HUES64 (cell line): ENCODE data around the gene SELENOM.

Source experiments
- H3K27ac ChIP-seq: 2 replicates; pipeline ENCODE4 v1.7.0; 2013; ENCODE audit warnings: low read depth, low read length, inconsistent platforms
- H3K27me3 ChIP-seq: 2 replicates; pipeline ENCODE4 v1.6.1; 2013; ENCODE audit warnings: mild to moderate bottlenecking, low read length; ENCODE audit not compliant: insufficient read depth
- H3K36me3 ChIP-seq: 2 replicates; pipeline ENCODE4 v1.6.1; 2013; ENCODE audit warnings: mild to moderate bottlenecking, low read length; ENCODE audit not compliant: insufficient read depth
- H3K4me1 ChIP-seq: 2 replicates; pipeline ENCODE4 v1.6.1; 2013; ENCODE audit warnings: mild to moderate bottlenecking, low read length, moderate library complexity; ENCODE audit not compliant: insufficient read depth
- H3K4me3 ChIP-seq: 2 replicates; pipeline ENCODE4 v1.5.1; 2013; ENCODE audit warnings: mild to moderate bottlenecking, low read length, moderate library complexity
- H3K9ac ChIP-seq: 2 replicates; pipeline ENCODE4 v1.6.1; 2013; ENCODE audit warnings: mild to moderate bottlenecking, low read depth, low read length
- H3K9me3 ChIP-seq: 2 replicates; pipeline ENCODE4 v1.6.1; 2013; ENCODE audit warnings: low read depth, low read length; ENCODE audit not compliant: insufficient read depth
- WGBS: fragments of 150-250, 120-280 bp; methylation state at CpG from one replicate; pipeline ENCODE4 v1.1.7; 2013; ENCODE audit warnings: missing lambda C conversion rate; 5-methylcytosine and 5-hydroxymethylcytosine counted together

SELENOM gene

DNA sequence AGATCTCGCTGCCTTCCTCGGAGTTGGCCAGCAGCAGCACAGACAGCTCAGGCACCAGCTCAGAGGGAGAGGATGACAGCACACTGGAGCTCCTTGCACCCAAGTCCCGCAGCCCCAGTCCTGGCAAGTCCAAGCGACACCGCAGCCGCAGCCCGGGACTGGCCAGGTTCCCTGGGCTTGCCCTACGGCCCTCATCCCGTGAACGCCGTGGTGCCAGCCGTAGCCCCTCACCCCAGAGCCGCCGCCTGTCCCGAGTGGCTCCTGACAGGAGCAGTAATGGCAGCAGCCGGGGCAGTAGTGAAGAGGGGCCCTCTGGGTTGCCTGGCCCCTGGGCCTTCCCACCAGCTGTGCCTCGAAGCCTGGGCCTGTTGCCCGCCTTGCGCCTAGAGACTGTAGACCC is 26.5 kb upstream of the SELENOM start:
- H3K4me3 ChIP-seq: no peak overlapping the region
- H3K36me3 ChIP-seq: peaks cover 44% of the 10 kb centered on the region
- no peak overlapping the region for H3K27ac ChIP-seq
- H3K9ac ChIP-seq: no peak overlapping the region
- WGBS: 95% methylated on average over 19 of the region's 19 CpGs
- no peaks in the 10 kb centered on the region for H3K9me3 ChIP-seq
- no peaks in the 10 kb centered on the region for H3K4me1 ChIP-seq
- no peaks in the 10 kb centered on the region for H3K27me3 ChIP-seq

DNA sequence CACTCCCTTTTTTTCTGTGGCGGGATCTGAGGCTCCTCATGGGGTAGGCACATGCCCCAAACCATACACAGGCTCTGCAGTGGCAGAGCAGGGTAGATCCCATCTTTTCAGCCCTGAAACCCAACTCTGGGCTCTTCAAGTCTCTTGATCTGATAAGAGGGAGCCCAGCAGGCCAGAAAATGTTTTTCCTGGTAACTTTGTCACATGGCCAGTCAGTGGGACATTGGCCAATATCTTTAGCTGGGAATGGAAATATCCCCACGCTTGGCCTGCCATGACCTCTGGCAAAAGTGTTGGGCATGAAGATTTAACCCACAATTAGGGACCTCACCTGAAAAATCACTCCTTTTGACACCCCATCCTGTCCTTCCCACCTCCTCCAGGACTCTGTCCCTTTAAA is 23.5 kb upstream of the SELENOM start:
- Histone ChIP-seq H3K9ac (no peak overlapping the region), H3K4me3 (no peak overlapping the region), H3K9me3 (no peaks in the 10 kb centered on the region), H3K27me3 (no peaks in the 10 kb centered on the region), H3K4me1 (no peaks in the 10 kb centered on the region; the same call in 1 of the 2 replicates), H3K36me3 (peaks cover 25% of the 10 kb centered on the region), H3K27ac (no peak overlapping the region)
- 93% methylated on average over 2 of the region's 2 CpGs for whole genome bisulfite sequencing

DNA sequence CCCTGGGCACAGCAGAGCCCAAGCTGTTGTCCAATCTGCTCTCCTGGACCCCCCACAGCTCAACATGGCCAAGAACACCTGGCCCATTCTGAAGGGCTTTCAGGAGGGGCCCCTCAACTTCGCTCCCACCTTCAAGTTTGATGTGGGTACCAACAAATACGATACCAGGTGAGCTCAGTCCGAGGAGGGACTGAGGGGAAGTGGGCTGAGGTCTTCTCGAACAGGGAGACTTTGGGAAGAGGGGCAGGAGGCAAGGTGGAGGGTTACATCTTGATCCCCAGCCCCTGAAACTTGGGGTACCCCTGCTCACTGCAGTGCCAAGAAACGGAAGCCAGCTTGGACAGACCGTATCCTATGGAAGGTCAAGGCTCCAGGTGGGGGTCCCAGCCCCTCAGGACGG is 20.8 kb upstream of the SELENOM start:
- whole genome bisulfite sequencing: 95% methylated on average over 7 of the region's 7 CpGs
- Histone ChIP-seq H3K9me3 (no peaks in the 10 kb centered on the region), H3K4me3 (no peak overlapping the region), H3K27ac (no peak overlapping the region), H3K36me3 (0 out of 2 replicates have a peak, but pooled peaks cover 1% of the 10 kb centered on the region), H3K4me1 (no peaks in the 10 kb centered on the region; the same call in 1 of the 2 replicates), H3K27me3 (peaks cover 3% of the 10 kb centered on the region), H3K9ac (no peak overlapping the region)

DNA sequence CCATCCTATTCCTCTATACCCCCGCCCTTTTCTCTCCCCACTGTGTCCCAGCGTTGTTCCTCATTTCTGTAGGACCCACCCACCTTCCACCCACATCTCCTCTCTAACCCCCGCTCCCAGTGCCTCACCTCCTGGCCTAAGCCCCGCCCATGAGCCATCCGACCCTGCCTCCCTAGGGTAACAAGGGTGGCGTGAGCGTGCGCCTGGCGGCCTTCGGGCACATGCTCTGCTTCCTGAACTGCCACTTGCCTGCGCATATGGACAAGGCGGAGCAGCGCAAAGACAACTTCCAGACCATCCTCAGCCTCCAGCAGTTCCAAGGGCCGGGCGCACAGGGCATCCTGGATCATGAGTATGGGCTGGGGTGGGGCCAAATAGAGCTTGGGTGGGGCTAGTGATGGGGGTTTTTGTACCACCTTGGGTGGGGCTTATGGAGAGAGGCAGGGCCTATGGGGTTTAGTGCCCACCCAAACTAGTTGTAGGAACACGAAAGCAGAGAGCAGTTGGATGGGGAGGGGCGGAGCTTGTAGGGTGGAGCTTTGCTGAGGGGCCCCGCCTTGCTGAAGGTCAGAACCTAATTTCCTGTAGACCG is 19.9 kb upstream of the SELENOM start:
- Histone ChIP-seq H3K27me3 (peaks cover 3% of the 10 kb centered on the region), H3K4me1 (no peaks in the 10 kb centered on the region; the same call in 1 of the 2 replicates), H3K36me3 (no peaks in the 10 kb centered on the region), H3K9me3 (no peaks in the 10 kb centered on the region), H3K4me3 (no peak overlapping the region), H3K9ac (no peak overlapping the region), H3K27ac (no peak overlapping the region)
- WGBS: 87% methylated on average over 19 of the region's 19 CpGs

DNA sequence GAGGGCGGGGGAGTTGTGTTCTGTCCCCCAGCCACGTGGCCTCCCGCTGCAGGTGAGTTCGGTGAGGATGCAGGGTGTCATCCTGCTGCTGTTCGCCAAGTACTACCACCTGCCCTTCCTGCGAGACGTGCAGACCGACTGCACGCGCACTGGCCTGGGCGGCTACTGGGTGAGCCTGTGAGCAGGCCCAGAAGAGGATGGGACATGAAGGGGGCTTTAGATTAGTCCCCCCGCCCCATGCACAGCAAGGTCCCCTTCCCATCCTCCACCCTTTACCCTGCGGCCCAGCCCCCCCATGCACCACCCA is 19.5 kb upstream of the SELENOM start:
- H3K4me3 ChIP-seq: no peak overlapping the region
- peaks cover 3% of the 10 kb centered on the region for H3K27me3 ChIP-seq
- H3K27ac ChIP-seq: no peak overlapping the region
- no peaks in the 10 kb centered on the region for H3K9me3 ChIP-seq
- H3K4me1 ChIP-seq: no peaks in the 10 kb centered on the region; the same call in 1 of the 2 replicates
- WGBS: 91% methylated on average over 13 of the region's 13 CpGs
- no peak overlapping the region for H3K9ac ChIP-seq
- no peaks in the 10 kb centered on the region for H3K36me3 ChIP-seq

DNA sequence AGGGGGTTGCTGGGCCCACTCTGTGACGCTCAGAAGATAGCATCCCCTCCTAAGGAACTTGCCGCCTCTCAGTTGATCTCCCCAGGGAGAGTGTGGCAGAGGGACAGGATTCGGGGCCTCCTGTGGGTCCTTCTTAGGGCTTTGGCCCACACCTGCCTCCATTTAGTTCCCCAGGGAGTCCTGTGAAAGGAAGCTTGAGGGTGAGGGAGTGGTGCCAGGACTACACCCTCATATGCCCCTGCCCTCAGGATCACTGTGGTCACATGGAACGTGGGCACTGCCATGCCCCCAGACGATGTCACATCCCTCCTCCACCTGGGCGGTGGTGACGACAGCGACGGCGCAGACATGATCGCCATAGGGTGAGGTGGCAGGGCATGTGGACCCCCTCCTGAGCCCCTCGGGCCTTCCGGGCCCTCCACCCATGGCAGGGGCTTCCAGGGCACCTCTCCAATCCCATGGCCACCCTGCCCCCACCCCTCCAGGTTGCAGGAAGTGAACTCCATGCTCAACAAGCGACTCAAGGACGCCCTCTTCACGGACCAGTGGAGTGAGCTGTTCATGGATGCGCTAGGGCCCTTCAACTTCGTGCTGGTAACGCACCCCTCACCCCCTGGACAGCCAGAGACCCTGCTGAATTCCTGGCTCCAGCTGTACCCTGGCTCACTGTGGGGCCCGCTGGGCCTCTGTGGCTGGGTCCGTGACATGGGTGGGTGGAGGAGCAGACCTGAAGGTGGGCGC is 18.9 kb upstream of the SELENOM start:
- WGBS: 89% methylated on average over 22 of the region's 22 CpGs
- H3K9ac ChIP-seq: no peak overlapping the region
- H3K9me3 ChIP-seq: no peaks in the 10 kb centered on the region
- no peaks in the 10 kb centered on the region; the same call in 1 of the 2 replicates for H3K4me1 ChIP-seq
- H3K27me3 ChIP-seq: peaks cover 3% of the 10 kb centered on the region
- no peak overlapping the region for H3K4me3 ChIP-seq
- no peak overlapping the region for H3K27ac ChIP-seq
- H3K36me3 ChIP-seq: no peaks in the 10 kb centered on the region

DNA sequence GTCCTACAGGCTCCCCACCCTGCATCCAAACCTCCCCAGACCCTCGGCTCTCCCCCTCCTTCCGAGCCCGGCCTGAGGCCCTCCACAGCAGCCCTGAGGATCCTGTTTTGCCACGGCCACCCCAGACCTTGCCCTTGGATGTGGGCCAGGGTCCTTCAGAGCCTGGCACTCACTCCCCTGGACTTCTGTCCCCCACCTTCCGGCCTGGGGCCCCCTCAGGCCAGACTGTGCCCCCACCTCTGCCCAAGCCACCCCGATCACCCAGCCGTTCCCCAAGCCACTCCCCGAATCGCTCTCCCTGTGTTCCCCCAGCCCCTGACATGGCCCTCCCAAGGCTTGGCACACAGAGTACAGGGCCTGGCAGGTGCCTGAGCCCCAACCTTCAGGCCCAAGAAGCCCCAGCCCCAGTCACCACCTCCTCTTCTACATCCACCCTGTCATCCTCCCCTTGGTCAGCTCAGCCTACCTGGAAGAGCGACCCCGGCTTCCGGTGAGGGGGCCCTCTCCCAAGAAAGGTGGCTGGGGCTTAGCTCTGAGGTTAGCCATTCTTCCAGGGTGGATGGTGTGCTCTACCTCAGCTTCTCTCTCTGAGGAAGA is 18.3 kb upstream of the SELENOM start:
- H3K4me1 ChIP-seq: peaks cover under 1% of the 10 kb centered on the region
- 84% methylated on average over 12 of the region's 12 CpGs for WGBS
- H3K36me3 ChIP-seq: no peaks in the 10 kb centered on the region
- H3K27ac ChIP-seq: no peak overlapping the region
- no peak overlapping the region for H3K4me3 ChIP-seq
- H3K9ac ChIP-seq: no peak overlapping the region
- peaks cover 3% of the 10 kb centered on the region for H3K27me3 ChIP-seq
- H3K9me3 ChIP-seq: no peaks in the 10 kb centered on the region

DNA sequence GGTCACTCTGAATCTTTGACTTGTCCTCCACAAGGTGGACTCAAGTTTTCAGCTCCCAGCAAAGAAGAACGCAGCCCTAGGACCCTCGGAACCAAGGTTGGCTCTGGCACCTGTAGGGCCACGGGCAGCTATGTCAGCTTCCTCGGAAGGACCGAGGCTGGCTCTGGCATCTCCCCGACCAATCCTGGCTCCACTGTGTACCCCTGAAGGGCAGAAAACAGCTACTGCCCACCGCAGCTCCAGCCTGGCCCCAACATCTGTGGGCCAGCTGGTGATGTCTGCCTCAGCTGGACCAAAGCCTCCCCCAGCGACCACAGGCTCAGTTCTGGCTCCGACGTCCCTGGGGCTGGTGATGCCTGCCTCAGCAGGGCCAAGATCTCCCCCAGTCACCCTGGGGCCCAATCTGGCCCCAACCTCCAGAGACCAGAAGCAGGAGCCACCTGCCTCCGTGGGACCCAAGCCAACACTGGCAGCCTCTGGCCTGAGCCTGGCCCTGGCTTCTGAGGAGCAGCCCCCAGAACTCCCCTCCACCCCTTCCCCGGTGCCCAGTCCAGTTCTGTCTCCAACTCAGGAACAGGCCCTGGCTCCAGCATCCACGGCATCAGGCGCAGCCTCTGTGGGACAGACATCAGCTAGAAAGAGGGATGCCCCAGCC is 17.6 kb upstream of the SELENOM start:
- Histone ChIP-seq H3K36me3 (no peaks in the 10 kb centered on the region), H3K27me3 (peaks cover 3% of the 10 kb centered on the region), H3K9ac (no peak overlapping the region), H3K4me3 (no peak overlapping the region), H3K4me1 (peaks cover 5% of the 10 kb centered on the region), H3K9me3 (no peaks in the 10 kb centered on the region), H3K27ac (no peak overlapping the region)
- 85% methylated on average over 14 of the region's 14 CpGs for WGBS

DNA sequence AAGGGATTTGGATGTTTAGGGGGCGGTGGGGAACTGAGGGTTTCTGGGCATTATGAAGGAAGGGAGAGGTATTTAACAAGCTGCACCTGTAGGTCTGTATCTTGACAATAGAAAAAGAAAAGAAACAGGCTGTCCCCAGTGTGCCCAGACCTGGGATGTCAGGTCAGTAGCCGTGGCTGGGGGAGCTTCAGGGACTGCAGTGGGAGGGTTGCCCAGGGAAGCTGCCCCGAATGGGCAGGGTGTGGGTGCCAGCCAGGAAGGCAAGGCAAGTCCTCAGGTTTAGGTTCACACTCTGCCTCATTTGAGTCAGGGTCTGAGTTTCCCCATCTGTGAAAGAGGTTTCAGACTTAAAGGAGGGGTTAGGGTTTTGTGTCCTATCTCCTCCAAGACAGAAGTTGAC is 16.9 kb upstream of the SELENOM start:
- Histone ChIP-seq H3K36me3 (no peaks in the 10 kb centered on the region), H3K4me1 (peaks cover 5% of the 10 kb centered on the region), H3K9me3 (no peaks in the 10 kb centered on the region), H3K9ac (no peak overlapping the region), H3K27me3 (peaks cover 3% of the 10 kb centered on the region), H3K4me3 (no peak overlapping the region), H3K27ac (no peak overlapping the region)
- WGBS: 79% methylated on average over 3 of the region's 3 CpGs

DNA sequence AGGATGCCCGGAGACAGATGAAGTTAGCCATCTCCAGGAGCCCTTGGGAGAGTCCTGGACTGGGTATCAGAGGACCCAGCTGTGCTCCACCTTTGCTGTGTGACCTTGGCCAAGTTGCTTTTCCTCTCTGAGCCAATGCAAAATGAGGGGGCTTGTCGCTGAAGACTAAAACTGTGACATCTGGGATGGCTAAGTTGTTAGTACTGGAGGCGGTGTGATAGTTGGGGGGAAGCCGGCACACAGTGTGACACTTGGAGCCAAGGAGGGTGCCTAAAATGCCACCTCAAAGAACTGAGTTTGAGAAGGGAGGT is 15.9 kb upstream of the SELENOM start:
- peak overlapping the region; percentile 46 for H3K9ac ChIP-seq
- peaks cover 3% of the 10 kb centered on the region for H3K27me3 ChIP-seq
- H3K9me3 ChIP-seq: no peaks in the 10 kb centered on the region
- H3K4me3 ChIP-seq: peak overlapping the region; percentile 57
- no peaks in the 10 kb centered on the region for H3K36me3 ChIP-seq
- H3K27ac ChIP-seq: no peak overlapping the region
- WGBS: 64% methylated on average over 4 of the region's 4 CpGs
- H3K4me1 ChIP-seq: peaks cover 5% of the 10 kb centered on the region

DNA sequence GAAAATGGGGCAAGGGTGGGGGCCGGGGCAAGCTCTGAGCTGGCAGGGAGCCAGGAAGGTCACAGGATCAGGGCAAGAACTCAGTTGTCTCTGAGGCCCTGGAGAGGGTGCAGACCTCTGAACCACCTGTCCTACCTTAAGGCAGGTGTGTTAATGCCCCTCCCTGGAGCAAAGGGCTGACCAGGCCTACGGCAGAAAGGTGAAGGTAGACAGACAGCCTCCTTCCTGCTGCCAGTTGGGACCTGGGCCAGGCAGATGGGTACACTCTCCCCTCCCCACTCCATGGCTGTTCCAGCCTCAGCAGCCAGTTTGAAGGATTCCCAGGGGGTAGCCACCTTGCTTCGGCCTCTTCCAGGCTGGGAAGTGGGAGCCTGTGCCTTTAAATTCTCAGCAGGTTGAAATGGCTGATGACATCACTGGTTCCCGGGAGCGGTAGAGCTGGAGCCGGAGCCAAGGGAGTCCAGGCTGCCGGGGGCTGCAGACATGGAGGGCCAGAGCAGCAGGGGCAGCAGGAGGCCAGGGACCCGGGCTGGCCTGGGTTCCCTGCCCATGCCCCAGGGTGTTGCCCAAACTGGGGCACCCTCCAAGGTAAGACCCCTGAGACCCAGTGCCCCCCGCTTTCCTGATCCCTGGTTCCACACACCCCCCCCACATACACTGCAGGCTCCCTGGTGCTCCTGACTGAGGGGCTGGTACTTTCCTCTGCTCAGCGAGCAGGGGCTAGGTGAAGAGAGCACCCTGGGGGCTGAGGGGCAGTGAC is 15.3 kb upstream of the SELENOM start, which contains the start of gene INPP5J:
TSS of gene INPP5J (plus strand) at position 435 of the 760 bp plus-strand sequence. CDS start at position 484, 49 bp downstream.
- WGBS: 24% methylated on average over 10 of the region's 10 CpGs
- Histone ChIP-seq H3K4me3 (peak within 1 kb of the TSS; percentile 57), H3K27ac (no peak within 1 kb of the TSS)

More for the DNA sequence above, 15.3 kb upstream of the SELENOM start, which contains the start of gene INPP5J:
- Histone ChIP-seq H3K36me3 (no peaks in the 10 kb centered on the region), H3K9ac (peak within 1 kb of the TSS; percentile 46), H3K4me1 (peaks cover 5% of the 10 kb centered on the region), H3K27me3 (peaks cover 3% of the 10 kb centered on the region), H3K9me3 (no peaks in the 10 kb centered on the region)
